Measurements from ENCODE around the gene ZNF618. TPM values are rescaled to one million over a fixed set of nuclear protein-coding genes. Genes with fewer than 3 reads are reported as not detected.

The ZNF618 gene
- total RNA-seq, 2 donors from 2014 or later, result 11.9 to 17.1 TPM

- H3K27ac ChIP-seq, result peak overlapping the region in 1 of 4 donors; percentile 68
- peak; percentile 49 for ATAC-seq
- 37 to 39% methylated on average over 5 of the region's 5 CpGs for WGBS, 2 donors
- no peak overlapping the region for H3K4me3 ChIP-seq
- H3K4me1 ChIP-seq, result peaks cover 16% of the 10 kb centered on the region
- intact Hi-C loops (cut with DNase I), result no loop called here
- H3K27me3 ChIP-seq, result no peaks in the 10 kb centered on the region
- no peaks in the 10 kb centered on the region for H3K9me3 ChIP-seq
- TF ChIP-seq CTCF (IDR thresholded peaks at IDR 0.05) (peak; percentile 39 to 82 (median 66)), POLR2A (IDR thresholded peaks at IDR 0.05) (no peak)
- DNase-seq, result peak; percentile 67 to 80 (median 72)
- H3K36me3 ChIP-seq (replicated peaks in 1 of 2; ENCODE audit: insufficient read depth in 1 of 2, low read depth in 2 of 2), result no peaks in the 10 kb centered on the region
Observed at GRCh38 chr9:113963017-113963620, 87.0 kb downstream of the ZNF618 start.

GRCh38 chr9:113963696-113964494 lies 87.8 kb downstream of the ZNF618 start:
- H3K4me3 ChIP-seq, result no peak overlapping the region
- no peak for TF ChIP-seq CTCF (IDR thresholded peaks at IDR 0.05)
- no peak for TF ChIP-seq POLR2A (IDR thresholded peaks at IDR 0.05)
- H3K9me3 ChIP-seq, result no peaks in the 10 kb centered on the region
- no peaks in the 10 kb centered on the region for H3K27me3 ChIP-seq
- no peak for ATAC-seq
- WGBS, 2 donors, result 62% methylated on average over 17 of the region's 17 CpGs
- DNase-seq, result peak in 1 of 4 donors; percentile 19
- peaks cover 9% of the 10 kb centered on the region for H3K4me1 ChIP-seq
- H3K27ac ChIP-seq, result peak overlapping the region in 1 of 4 donors; percentile 68
- intact Hi-C loops (cut with DNase I), result no loop called here
- H3K36me3 ChIP-seq (replicated peaks in 1 of 2; ENCODE audit: insufficient read depth in 1 of 2, low read depth in 2 of 2), result no peaks in the 10 kb centered on the region

- Histone ChIP-seq H3K27me3 (no peaks in the 10 kb centered on the region), H3K36me3 (replicated peaks in 1 of 2; ENCODE audit: insufficient read depth in 1 of 2, low read depth in 2 of 2) (no peaks in the 10 kb centered on the region), H3K4me3 (no peak overlapping the region), H3K27ac (peak overlapping the region in 1 of 4 donors; percentile 68), H3K4me1 (peaks cover 9% of the 10 kb centered on the region), H3K9me3 (no peaks in the 10 kb centered on the region)
- TF ChIP-seq POLR2A (IDR thresholded peaks at IDR 0.05) (no peak), CTCF (IDR thresholded peaks at IDR 0.05) (no peak)
- no peak for ATAC-seq
- 63 to 71% methylated on average over 5 of the region's 5 CpGs for WGBS, 2 donors
- no peak for DNase-seq
- intact Hi-C loops (cut with DNase I), result no loop called here
Observed at GRCh38 chr9:113964495-113965170, 88.5 kb downstream of the ZNF618 start.

- intact Hi-C loops (cut with DNase I), result no loop called here
- peak; percentile 65 for ATAC-seq
Observed at GRCh38 chr9:113966394-113966793, 90.3 kb downstream of the ZNF618 start.

More at GRCh38 chr9:113966394-113966793, 90.3 kb downstream of the ZNF618 start:
- Histone ChIP-seq H3K4me3 (no peak overlapping the region), H3K9me3 (no peaks in the 10 kb centered on the region), H3K27me3 (no peaks in the 10 kb centered on the region), H3K27ac (peak overlapping the region in 1 of 4 donors; percentile 22), H3K4me1 (peaks cover 9% of the 10 kb centered on the region), H3K36me3 (replicated peaks in 1 of 2; ENCODE audit: insufficient read depth in 1 of 2, low read depth in 2 of 2) (no peaks in the 10 kb centered on the region)
- DNase-seq, result peak in 3 of 4 donors; percentile 48 to 74 (median 68)
- 34% methylated on average over 5 of the region's 5 CpGs; no CpG with 5 or more reads in 1 of the 2 donors for WGBS, 2 donors
- TF ChIP-seq POLR2A (IDR thresholded peaks at IDR 0.05), result no peak
- no peak for TF ChIP-seq CTCF (IDR thresholded peaks at IDR 0.05)
